Measurements from ENCODE around the gene CLTCL1.
"Not testable (repeated sequence)": the region's sequence is repeated elsewhere in the genome, so short reads cannot be mapped to it uniquely, and the experiment has no call there.

CLTCL1 gene

GRCh38 chr22:19307872-19308271 is 16.4 kb upstream of the CLTCL1 start:
- CTCF ChIA-PET, result no interaction called here
- Mint-ChIP-seq H3K4me3 (no peak overlapping the region), H3K4me1 (no peaks in the 10 kb centered on the region), H3K27ac (no peak overlapping the region), H3K27me3 (peaks cover 4% of the 10 kb centered on the region), H3K9me3 (no peaks in the 10 kb centered on the region), H3K36me3 (no peaks in the 10 kb centered on the region)
- no peak for DNase-seq

GRCh38 chr22:19306535-19306934 is 15.0 kb upstream of the CLTCL1 start:
- CTCF ChIA-PET, H3K4me3 Mint-ChIP-seq, H3K27ac Mint-ChIP-seq, H3K27me3 Mint-ChIP-seq, H3K4me1 Mint-ChIP-seq, H3K9me3 Mint-ChIP-seq, DNase-seq, H3K36me3 Mint-ChIP-seq: not testable (repeated sequence)

- Mint-ChIP-seq H3K36me3 (no peaks in the 10 kb centered on the region), H3K4me1 (no peaks in the 10 kb centered on the region), H3K27me3 (no peaks in the 10 kb centered on the region), H3K4me3 (no peak overlapping the region), H3K27ac (no peak overlapping the region), H3K9me3 (no peaks in the 10 kb centered on the region)
- DNase-seq, result no peak
- CTCF ChIA-PET, result no interaction called here
Observed at GRCh38 chr22:19304547-19304946, 13.0 kb upstream of the CLTCL1 start.

- DNase-seq, result no peak
- no peaks in the 10 kb centered on the region for H3K27me3 Mint-ChIP-seq
- CTCF ChIA-PET, result no interaction called here
- H3K27ac Mint-ChIP-seq, result no peak overlapping the region
- H3K4me1 Mint-ChIP-seq, result no peaks in the 10 kb centered on the region
- no peak overlapping the region for H3K4me3 Mint-ChIP-seq
- H3K36me3 Mint-ChIP-seq, result no peaks in the 10 kb centered on the region
- H3K9me3 Mint-ChIP-seq, result no peaks in the 10 kb centered on the region
Observed at GRCh38 chr22:19303785-19304184, 12.3 kb upstream of the CLTCL1 start.

- Mint-ChIP-seq H3K27me3 (peaks cover 31% of the 10 kb centered on the region), H3K27ac (no peak overlapping the region), H3K9me3 (no peaks in the 10 kb centered on the region), H3K36me3 (no peaks in the 10 kb centered on the region), H3K4me3 (no peak overlapping the region), H3K4me1 (peaks cover 13% of the 10 kb centered on the region)
- CTCF ChIA-PET, result no interaction called here
- no peak for DNase-seq
Observed at GRCh38 chr22:19295733-19296132, 4.2 kb upstream of the CLTCL1 start.

- CTCF ChIA-PET, result no interaction called here
Observed at GRCh38 chr22:19292458-19293230, 1.1 kb upstream of the CLTCL1 start.

GRCh38 chr22:19291218-19291579 is 320 bp downstream of the CLTCL1 start:
- Mint-ChIP-seq H3K36me3 (no peaks in the 10 kb centered on the region), H3K4me1 (peaks cover 26% of the 10 kb centered on the region), H3K27me3 (peaks cover 56% of the 10 kb centered on the region), H3K4me3 (peak overlapping the region; percentile 75), H3K27ac (no peak overlapping the region), H3K9me3 (no peaks in the 10 kb centered on the region)
- CTCF ChIA-PET, result no interaction called here
- peak; percentile 55 for DNase-seq

More at GRCh38 chr22:19292458-19293230, 1.1 kb upstream of the CLTCL1 start:
- no peak for DNase-seq
- Mint-ChIP-seq H3K36me3 (no peaks in the 10 kb centered on the region), H3K4me1 (peaks cover 26% of the 10 kb centered on the region), H3K27ac (peak overlapping the region; percentile 82), H3K27me3 (peaks cover 59% of the 10 kb centered on the region), H3K4me3 (peak overlapping the region; percentile 87), H3K9me3 (no peaks in the 10 kb centered on the region)

GRCh38 chr22:19290400-19291217 is 910 bp downstream of the CLTCL1 start:
- Mint-ChIP-seq H3K36me3 (no peaks in the 10 kb centered on the region), H3K4me1 (peaks cover 26% of the 10 kb centered on the region), H3K27me3 (peaks cover 56% of the 10 kb centered on the region), H3K4me3 (peak overlapping the region; percentile 75), H3K9me3 (no peaks in the 10 kb centered on the region), H3K27ac (no peak overlapping the region)
- CTCF ChIA-PET, result no interaction called here
- peak; percentile 25 for DNase-seq

GRCh38 chr22:19289475-19290161 is 1.9 kb downstream of the CLTCL1 start:
- H3K4me1 Mint-ChIP-seq, result peaks cover 26% of the 10 kb centered on the region
- H3K4me3 Mint-ChIP-seq, result no peak overlapping the region
- H3K9me3 Mint-ChIP-seq, result no peaks in the 10 kb centered on the region
- DNase-seq, result no peak
- no peak overlapping the region for H3K27ac Mint-ChIP-seq
- CTCF ChIA-PET, result no interaction called here
- H3K36me3 Mint-ChIP-seq, result no peaks in the 10 kb centered on the region
- H3K27me3 Mint-ChIP-seq, result peaks cover 56% of the 10 kb centered on the region

- no peak overlapping the region for H3K4me3 Mint-ChIP-seq
- no peak for DNase-seq
- H3K9me3 Mint-ChIP-seq, result no peaks in the 10 kb centered on the region
- H3K36me3 Mint-ChIP-seq, result no peaks in the 10 kb centered on the region
- H3K27ac Mint-ChIP-seq, result no peak overlapping the region
- CTCF ChIA-PET, result no interaction called here
- peaks cover 26% of the 10 kb centered on the region for H3K4me1 Mint-ChIP-seq
- H3K27me3 Mint-ChIP-seq, result peaks cover 50% of the 10 kb centered on the region
Observed at GRCh38 chr22:19287889-19288288, 3.6 kb downstream of the CLTCL1 start.

GRCh38 chr22:19287076-19287707 is 4.3 kb downstream of the CLTCL1 start:
- no peak overlapping the region for H3K27ac Mint-ChIP-seq
- no peaks in the 10 kb centered on the region for H3K36me3 Mint-ChIP-seq
- H3K9me3 Mint-ChIP-seq, result no peaks in the 10 kb centered on the region
- peaks cover 20% of the 10 kb centered on the region for H3K4me1 Mint-ChIP-seq
- no peak overlapping the region for H3K4me3 Mint-ChIP-seq
- H3K27me3 Mint-ChIP-seq, result peaks cover 46% of the 10 kb centered on the region
- CTCF ChIA-PET, result interaction anchor here (0.6 kb wide), 1 partner anchor 284 kb away, joined by 3 read pairs; no protein-coding TSS in a partner anchor
- DNase-seq, result no peak

GRCh38 chr22:19285831-19286230 is 5.7 kb downstream of the CLTCL1 start:
- H3K36me3 Mint-ChIP-seq, result no peaks in the 10 kb centered on the region
- H3K4me3 Mint-ChIP-seq, result no peak overlapping the region
- peaks cover 14% of the 10 kb centered on the region for H3K4me1 Mint-ChIP-seq
- H3K27me3 Mint-ChIP-seq, result peaks cover 37% of the 10 kb centered on the region
- no peak overlapping the region for H3K27ac Mint-ChIP-seq
- DNase-seq, result no peak
- no peaks in the 10 kb centered on the region for H3K9me3 Mint-ChIP-seq
- CTCF ChIA-PET, result no interaction called here

- not testable (repeated sequence) for H3K27me3 Mint-ChIP-seq, DNase-seq, H3K4me3 Mint-ChIP-seq, H3K9me3 Mint-ChIP-seq, H3K4me1 Mint-ChIP-seq, H3K36me3 Mint-ChIP-seq, H3K27ac Mint-ChIP-seq
- CTCF ChIA-PET, result interaction anchor here (0.6 kb wide), 1 partner anchor 44 kb away, joined by 3 read pairs; no protein-coding TSS in a partner anchor
Observed at GRCh38 chr22:19279143-19279542, 12.4 kb downstream of the CLTCL1 start.

GRCh38 chr22:19277785-19278184 is 13.7 kb downstream of the CLTCL1 start:
- DNase-seq, result no peak
- CTCF ChIA-PET, result no interaction called here
- no peak overlapping the region for H3K4me3 Mint-ChIP-seq
- no peaks in the 10 kb centered on the region for H3K27me3 Mint-ChIP-seq
- no peaks in the 10 kb centered on the region for H3K4me1 Mint-ChIP-seq
- H3K9me3 Mint-ChIP-seq, result no peaks in the 10 kb centered on the region
- no peaks in the 10 kb centered on the region for H3K36me3 Mint-ChIP-seq
- H3K27ac Mint-ChIP-seq, result no peak overlapping the region
